OCI-LY3 (cell line): Measurements from ENCODE around the gene TLN1.

ENCODE experiments used
- H2AFZ ChIP-seq: fragments of 200-600, 300-600 bp; shearing (Covaris generic); 2 replicates; pipeline ENCODE4 v1.6.0; 2014; ENCODE audit warnings: antibody characterized with exemption, low read depth, low read length
- H3K27ac ChIP-seq: fragments of 200-600, 300-600 bp; sonication (generic); 2 replicates; pipeline ENCODE4 v1.5.1; 2014; ENCODE audit warnings: mild to moderate bottlenecking, low read length, moderate library complexity, mixed read lengths
- H3K27me3 ChIP-seq: fragments of 200-600, 300-600 bp; sonication (generic); 2 replicates; pipeline ENCODE4 v1.6.1; 2014; ENCODE audit warnings: low read depth, low read length, mixed read lengths
- H3K36me3 ChIP-seq: fragments of 200-600, 300-600 bp; sonication (generic); replicated peaks from 2 replicates; pipeline ENCODE3; 2014; ENCODE audit warnings: low read depth, low read length, mixed read lengths
- H3K4me1 ChIP-seq: fragments of 300-600, 200-600 bp; sonication (generic); 2 replicates; pipeline ENCODE4 v1.6.1; 2014; ENCODE audit warnings: low read length, mixed read lengths
- H3K4me2 ChIP-seq: fragments of 200-600, 300-600 bp; sonication (generic); 2 replicates; pipeline ENCODE4 v1.6.1; 2014; ENCODE audit warnings: low read length, mixed read lengths
- H3K4me3 ChIP-seq: fragments of 300-600, 200-600 bp; sonication (generic); 2 replicates; pipeline ENCODE4 v1.5.1; 2014; ENCODE audit warnings: antibody characterized with exemption, mild to moderate bottlenecking, low read length, moderate library complexity
- H3K79me2 ChIP-seq: fragments of 300-600, 200-600 bp; shearing (Covaris generic); 2 replicates; pipeline ENCODE4 v1.6.1; 2014; ENCODE audit warnings: mild to moderate bottlenecking, low read length, mixed read lengths
- H3K9ac ChIP-seq: fragments of 300-600, 200-600 bp; shearing (Covaris generic); 2 replicates; pipeline ENCODE4 v1.6.0; 2014; ENCODE audit warnings: mild to moderate bottlenecking, low read length, moderate library complexity
- H3K9me3 ChIP-seq: fragments of 200-600, 300-600 bp; shearing (Covaris generic); 2 replicates; pipeline ENCODE4 v1.6.1; 2014; ENCODE audit warnings: low read length, mixed read lengths; ENCODE audit not compliant: insufficient read depth
- H4K20me1 ChIP-seq: fragments of 200-600, 300-600 bp; sonication (generic); 2 replicates; pipeline ENCODE4 v1.6.1; 2016; ENCODE audit warnings: low read length, mixed read lengths; ENCODE audit not compliant: insufficient read depth
- CTCF ChIP-seq: fragments of 200-600, 300-600 bp; sonication (generic); IDR thresholded peaks from 2 replicates; pipeline ENCODE4 v1.5.1; 2014; ENCODE audit warnings: antibody characterized with exemption, low read length, low read depth
- EZH2phosphoT487 ChIP-seq: fragments of 200-600 bp; shearing (Covaris generic); IDR thresholded peaks from 2 replicates; pipeline ENCODE4 v1.6.1; 2018; ENCODE audit warnings: antibody characterized with exemption, mixed run types, low read depth

The TLN1 gene

GRCh38 chr9:35691757-35692301, 40.2 kb downstream of the TLN1 start:
- H3K4me1 ChIP-seq = peaks cover 8% of the 10 kb centered on the region; the same call in 1 of the 2 replicates
- peak overlapping the region; percentile 83; the same call in 1 of the 2 replicates for H3K4me3 ChIP-seq
- H3K9me3 ChIP-seq = no peaks in the 10 kb centered on the region
- no peak overlapping the region for H3K9ac ChIP-seq
- TF ChIP-seq CTCF (no peak), EZH2phosphoT487 (no peak)
- H3K36me3 ChIP-seq = peaks cover 11% of the 10 kb centered on the region
- no peaks in the 10 kb centered on the region for H3K27me3 ChIP-seq
- H3K79me2 ChIP-seq = no peaks in the 10 kb centered on the region
- no peak overlapping the region for H3K4me2 ChIP-seq
- no peak overlapping the region for H2AFZ ChIP-seq
- H4K20me1 ChIP-seq = no peaks in the 10 kb centered on the region; the same call in 1 of the 2 replicates
- H3K27ac ChIP-seq = no peak overlapping the region

- H3K4me2 ChIP-seq = peak overlapping the region; percentile 68
- H3K9me3 ChIP-seq = no peaks in the 10 kb centered on the region
- no peaks in the 10 kb centered on the region for H3K79me2 ChIP-seq
- no peak overlapping the region for H3K27ac ChIP-seq
- H3K9ac ChIP-seq = peak overlapping the region; percentile 82
- H3K4me3 ChIP-seq = peak overlapping the region; percentile 83
- peak overlapping the region; percentile 82 for H2AFZ ChIP-seq
- no peaks in the 10 kb centered on the region for H3K27me3 ChIP-seq
- H3K4me1 ChIP-seq = peaks cover 8% of the 10 kb centered on the region; the same call in 1 of the 2 replicates
- peaks cover 7% of the 10 kb centered on the region for H3K36me3 ChIP-seq
- TF ChIP-seq CTCF (no peak), EZH2phosphoT487 (no peak)
- no peaks in the 10 kb centered on the region for H4K20me1 ChIP-seq
These were observed 40.7 kb downstream of the TLN1 start for GRCh38 chr9:35691334-35691650.

- no peaks in the 10 kb centered on the region for H3K79me2 ChIP-seq
- peaks cover 8% of the 10 kb centered on the region; the same call in 1 of the 2 replicates for H3K4me1 ChIP-seq
- no peaks in the 10 kb centered on the region for H3K27me3 ChIP-seq
- H3K36me3 ChIP-seq = peaks cover 2% of the 10 kb centered on the region
- peak overlapping the region; percentile 83 for H3K4me3 ChIP-seq
- H3K9me3 ChIP-seq = no peaks in the 10 kb centered on the region
- H3K4me2 ChIP-seq = peak overlapping the region; percentile 68
- H3K9ac ChIP-seq = peak overlapping the region; percentile 82
- no peak overlapping the region for H3K27ac ChIP-seq
- TF ChIP-seq EZH2phosphoT487 = no peak
- peak overlapping the region; percentile 82 for H2AFZ ChIP-seq
- no peaks in the 10 kb centered on the region for H4K20me1 ChIP-seq
These were observed 41.2 kb downstream of the TLN1 start for GRCh38 chr9:35690614-35691333.

GRCh38 chr9:35690294-35690613, 41.7 kb downstream of the TLN1 start:
- Histone ChIP-seq H3K4me2 (peak overlapping the region; percentile 68), H3K79me2 (no peaks in the 10 kb centered on the region), H3K9me3 (no peaks in the 10 kb centered on the region), H2AFZ (peak overlapping the region; percentile 22; the same call in 1 of the 2 replicates), H3K4me3 (peak overlapping the region; percentile 83), H3K36me3 (no peaks in the 10 kb centered on the region), H3K9ac (peak overlapping the region; percentile 82), H3K4me1 (peaks cover 8% of the 10 kb centered on the region; the same call in 1 of the 2 replicates), H3K27ac (no peak overlapping the region), H4K20me1 (no peaks in the 10 kb centered on the region), H3K27me3 (no peaks in the 10 kb centered on the region)
- TF ChIP-seq EZH2phosphoT487 (no peak), CTCF (no peak)
